ENCODE measurements around the gene VPS37B.

Gene VPS37B

DNA sequence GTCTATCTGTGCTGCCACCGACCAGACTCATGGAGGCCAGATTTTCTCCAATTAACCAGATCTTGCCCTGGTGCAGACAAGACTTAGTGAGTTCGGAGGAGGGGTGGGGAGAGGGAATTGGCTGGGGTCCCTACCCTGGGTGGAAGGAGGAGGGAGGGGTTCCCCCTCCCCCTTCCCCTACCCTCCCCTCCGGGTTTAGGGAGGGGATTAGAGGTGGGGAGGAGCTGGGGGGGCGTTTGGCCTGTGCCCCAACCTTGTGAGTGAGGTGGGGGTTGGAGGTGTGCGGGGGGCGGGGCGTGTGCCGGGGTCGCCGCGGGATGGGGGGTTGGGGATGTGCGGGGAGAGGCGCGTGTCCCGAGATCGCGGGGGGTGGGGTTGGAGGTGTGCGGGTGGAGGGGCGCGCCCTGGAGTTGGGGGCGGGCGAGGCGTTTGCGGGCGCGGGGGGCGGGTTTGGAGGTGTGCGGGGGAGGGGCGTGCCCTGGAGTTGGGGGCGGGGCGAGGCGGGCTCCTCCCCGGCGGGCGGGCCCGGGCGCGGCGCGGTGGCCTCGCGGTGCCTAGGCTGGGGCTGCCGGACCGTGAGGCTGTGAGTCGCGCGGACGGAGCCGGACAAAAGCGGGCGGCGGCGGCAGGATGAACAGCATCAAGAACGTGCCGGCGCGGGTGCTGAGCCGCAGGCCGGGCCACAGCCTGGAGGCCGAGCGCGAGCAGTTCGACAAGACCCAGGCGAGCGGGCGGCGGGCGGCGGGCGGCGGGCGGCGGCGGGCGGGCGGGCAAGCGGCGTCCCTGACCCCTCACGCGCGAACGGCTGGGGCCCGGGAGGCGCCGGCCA is 60.8 kb downstream of the VPS37B start, which contains the start of gene HIP1R:
Gene HIP1R, plus strand, starts transcription at position 537 of the 829 bp plus-strand sequence. Its CDS starts 94 bp downstream, at position 631.
- peak within 1 kb of the TSS; percentile 65 for H3K4me3 ChIP-seq (ENCODE audit: low read length)
- peaks cover 55% of the 10 kb centered on the region for H3K27me3 ChIP-seq (ENCODE audit: control insufficient read depth, insufficient read depth, low read length)
- H3K9me3 ChIP-seq (ENCODE audit: control insufficient read depth, low read depth, low read length): no peaks in the 10 kb centered on the region
- peak within 1 kb of the TSS; percentile 18 for H3K9ac ChIP-seq (ENCODE audit: low read length)
- H3K27ac ChIP-seq (ENCODE audit: low read length): no peak within 1 kb of the TSS
- H3K36me3 ChIP-seq (ENCODE audit: control insufficient read depth, low read depth, low read length): no peaks in the 10 kb centered on the region
- H3K4me1 ChIP-seq (ENCODE audit: control insufficient read depth, low read depth, low read length): peaks cover 7% of the 10 kb centered on the region

DNA sequence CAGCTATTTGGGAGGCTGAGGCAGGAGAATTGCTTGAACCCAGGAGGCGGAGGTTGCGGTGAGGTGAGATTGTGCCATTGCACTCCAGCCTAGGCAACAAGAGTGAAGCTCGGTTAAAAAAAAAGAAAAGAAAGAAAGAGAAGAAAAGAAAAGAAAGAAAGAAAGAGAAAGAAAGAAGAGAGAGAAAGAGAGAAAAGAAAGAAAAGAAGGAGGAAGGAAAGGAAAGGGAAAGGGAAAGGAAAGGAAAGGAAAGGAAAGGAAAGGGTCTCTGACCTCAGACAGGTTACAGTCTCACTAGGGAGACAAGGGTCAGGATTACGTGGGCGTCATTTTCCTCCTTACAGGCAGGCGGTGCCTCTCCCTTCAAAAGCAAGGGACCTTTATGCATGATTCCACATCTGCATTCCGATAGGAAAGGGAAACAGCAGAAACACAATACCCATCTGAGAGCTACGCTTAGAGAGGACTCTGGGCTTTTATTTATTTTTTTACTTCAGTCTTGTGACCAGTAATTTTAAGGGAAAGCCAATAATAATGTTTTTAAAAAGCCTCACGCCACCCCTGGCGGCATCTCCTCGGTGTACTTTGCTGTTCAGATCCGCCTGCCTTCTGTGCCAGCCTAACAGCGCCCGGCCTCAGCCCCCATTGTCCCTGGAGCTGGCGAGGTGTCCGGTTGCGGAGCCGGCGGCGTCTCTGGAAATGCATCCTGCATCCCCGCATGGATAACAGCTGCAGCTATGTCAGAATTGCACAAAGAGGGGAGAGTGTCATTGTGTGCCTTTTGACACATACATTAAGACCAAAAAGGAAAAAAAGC is 61.6 kb downstream of the VPS37B start:
- Histone ChIP-seq H3K36me3 (ENCODE audit: control insufficient read depth, low read depth, low read length) (no peaks in the 10 kb centered on the region), H3K4me3 (ENCODE audit: low read length) (peak overlapping the region; percentile 48), H3K27me3 (ENCODE audit: control insufficient read depth, insufficient read depth, low read length) (peaks cover 46% of the 10 kb centered on the region), H3K27ac (ENCODE audit: low read length) (no peak overlapping the region), H3K9me3 (ENCODE audit: control insufficient read depth, low read depth, low read length) (no peaks in the 10 kb centered on the region), H3K4me1 (ENCODE audit: control insufficient read depth, low read depth, low read length) (peaks cover 7% of the 10 kb centered on the region), H3K9ac (ENCODE audit: low read length) (peak overlapping the region; percentile 8)

DNA sequence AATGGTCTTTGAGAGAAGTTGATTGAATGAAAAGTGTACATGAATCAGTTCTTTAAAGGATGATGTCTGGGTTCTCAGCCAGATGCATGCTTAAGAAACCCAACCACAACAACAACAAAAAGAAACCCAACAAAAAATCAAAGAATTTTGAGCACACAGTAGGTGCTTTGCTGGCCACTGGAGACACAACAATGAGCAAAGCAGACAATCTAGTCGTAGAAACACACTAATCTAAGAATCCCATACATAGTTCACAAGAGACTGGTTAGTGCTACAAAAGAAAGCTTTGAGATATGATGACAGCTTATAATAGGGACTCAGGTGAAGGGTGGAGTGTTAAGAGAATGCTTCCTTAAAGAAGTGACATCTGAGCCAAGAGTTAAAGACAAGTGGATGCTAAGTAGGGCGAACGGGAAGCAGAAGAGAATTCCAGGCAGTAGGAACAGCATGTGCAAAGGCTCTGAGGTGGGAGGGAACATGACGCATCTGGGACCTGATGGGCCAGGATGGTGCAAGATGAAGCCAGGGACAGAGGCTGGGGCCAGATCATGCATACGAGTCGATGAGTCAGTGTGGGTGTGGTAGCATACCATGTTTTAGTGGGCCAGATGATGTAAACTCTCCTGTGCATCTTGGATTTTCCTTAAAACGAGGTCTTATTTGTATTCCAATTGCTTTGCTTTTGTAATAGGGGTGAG is 65.3 kb downstream of the VPS37B start:
- Histone ChIP-seq H3K36me3 (ENCODE audit: control insufficient read depth, low read depth, low read length) (no peaks in the 10 kb centered on the region), H3K4me1 (ENCODE audit: control insufficient read depth, low read depth, low read length) (peaks cover 13% of the 10 kb centered on the region), H3K4me3 (ENCODE audit: low read length) (no peak overlapping the region), H3K27me3 (ENCODE audit: control insufficient read depth, insufficient read depth, low read length) (peaks cover 32% of the 10 kb centered on the region), H3K9me3 (ENCODE audit: control insufficient read depth, low read depth, low read length) (no peaks in the 10 kb centered on the region), H3K9ac (ENCODE audit: low read length) (no peak overlapping the region), H3K27ac (ENCODE audit: low read length) (no peak overlapping the region)

DNA sequence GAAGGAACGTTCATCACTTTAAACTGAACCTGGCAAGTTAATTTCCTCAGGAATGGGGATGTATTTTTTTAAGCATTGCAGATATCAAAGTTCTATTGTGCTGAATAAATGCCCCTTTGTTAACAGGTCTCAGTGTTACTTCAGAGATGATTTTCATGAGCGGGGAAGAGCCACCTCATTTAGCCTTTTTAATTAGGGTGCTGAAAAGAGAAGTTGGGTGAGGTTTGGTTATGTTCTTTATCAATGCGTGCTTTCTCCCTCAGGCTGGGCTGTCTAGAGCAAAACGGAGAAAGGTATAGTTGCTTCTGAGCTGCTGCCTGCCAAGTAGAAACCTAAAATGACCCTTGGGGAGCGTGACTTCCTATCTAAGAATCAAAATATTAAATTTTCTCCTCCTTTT is 68.7 kb downstream of the VPS37B start:
- H3K36me3 ChIP-seq (ENCODE audit: control insufficient read depth, low read depth, low read length): no peaks in the 10 kb centered on the region
- H3K4me1 ChIP-seq (ENCODE audit: control insufficient read depth, low read depth, low read length): peaks cover 7% of the 10 kb centered on the region
- H3K27me3 ChIP-seq (ENCODE audit: control insufficient read depth, insufficient read depth, low read length): peaks cover 20% of the 10 kb centered on the region
- no peaks in the 10 kb centered on the region for H3K9me3 ChIP-seq (ENCODE audit: control insufficient read depth, low read depth, low read length)
- H3K4me3 ChIP-seq (ENCODE audit: low read length): no peak overlapping the region
- H3K27ac ChIP-seq (ENCODE audit: low read length): no peak overlapping the region
- H3K9ac ChIP-seq (ENCODE audit: low read length): no peak overlapping the region

DNA sequence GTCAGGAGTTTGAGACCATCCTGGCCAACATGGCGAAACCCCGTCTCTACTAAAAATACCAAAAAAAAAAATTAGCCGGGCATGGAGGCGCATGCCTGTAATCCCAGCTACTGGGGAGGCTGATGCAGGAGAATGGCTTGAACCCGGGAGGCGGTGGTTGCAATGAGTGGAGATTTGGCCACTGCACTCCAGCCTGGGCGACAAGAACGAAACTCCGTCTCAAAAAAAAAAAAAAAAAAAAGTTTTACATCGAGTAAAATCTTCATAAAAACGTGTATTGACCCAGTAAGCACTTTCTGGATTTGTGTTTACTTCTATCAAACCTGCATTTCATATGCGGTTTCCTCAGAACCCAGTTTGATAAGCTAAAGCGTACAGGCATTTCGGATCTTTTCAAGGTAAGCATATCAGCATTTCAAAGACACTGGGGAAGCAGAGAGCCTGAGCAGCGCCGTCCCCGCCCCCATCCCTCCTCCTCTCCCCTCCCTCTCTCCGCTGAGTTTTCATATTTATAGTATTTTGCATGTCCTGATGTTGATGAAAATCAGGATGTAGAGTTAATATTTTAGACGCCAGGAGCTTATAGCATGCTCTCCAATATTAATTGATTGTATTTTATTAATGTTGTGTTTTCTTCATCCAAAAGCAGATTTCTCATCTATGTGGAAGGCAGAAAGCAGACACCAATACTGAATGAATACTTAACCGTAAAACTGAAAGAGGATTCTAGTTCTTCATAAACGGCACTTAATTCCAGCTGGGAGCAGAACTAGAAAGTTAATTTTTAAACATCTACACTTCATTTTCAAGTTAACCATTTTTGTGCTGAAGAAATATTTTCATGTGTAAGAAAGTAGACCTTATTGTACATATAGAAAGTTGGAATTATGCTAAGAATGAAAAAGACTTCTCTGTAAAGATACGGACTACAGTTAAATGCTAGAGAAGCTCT is 69.9 kb downstream of the VPS37B start:
- Histone ChIP-seq H3K4me3 (ENCODE audit: low read length) (peak overlapping the region; percentile 14), H3K9me3 (ENCODE audit: control insufficient read depth, low read depth, low read length) (no peaks in the 10 kb centered on the region), H3K27ac (ENCODE audit: low read length) (no peak overlapping the region), H3K36me3 (ENCODE audit: control insufficient read depth, low read depth, low read length) (no peaks in the 10 kb centered on the region), H3K4me1 (ENCODE audit: control insufficient read depth, low read depth, low read length) (peaks cover 7% of the 10 kb centered on the region), H3K27me3 (ENCODE audit: control insufficient read depth, insufficient read depth, low read length) (peaks cover 20% of the 10 kb centered on the region), H3K9ac (ENCODE audit: low read length) (no peak overlapping the region)

DNA sequence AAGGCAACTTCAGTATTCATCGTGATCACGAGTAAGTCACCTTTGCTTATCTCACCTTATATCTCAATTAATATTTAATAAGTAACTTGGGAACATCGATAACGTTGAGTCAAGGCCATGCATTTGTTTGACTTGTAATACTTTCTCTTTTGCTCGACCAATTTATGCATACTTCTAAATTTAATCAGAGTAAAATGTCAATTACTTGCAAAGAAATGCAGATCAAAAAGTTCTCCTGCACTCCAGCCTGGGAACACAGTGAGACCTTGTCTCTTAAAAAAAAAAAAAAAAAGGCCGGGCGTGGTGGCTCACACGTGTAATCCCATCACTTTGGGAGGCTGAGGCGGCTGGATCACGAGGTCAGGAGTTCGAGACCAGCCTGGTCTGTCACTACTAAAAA is 72.5 kb downstream of the VPS37B start:
- H3K9me3 ChIP-seq (ENCODE audit: control insufficient read depth, low read depth, low read length): no peaks in the 10 kb centered on the region
- H3K9ac ChIP-seq (ENCODE audit: low read length): no peak overlapping the region
- no peak overlapping the region for H3K4me3 ChIP-seq (ENCODE audit: low read length)
- peaks cover 7% of the 10 kb centered on the region for H3K4me1 ChIP-seq (ENCODE audit: control insufficient read depth, low read depth, low read length)
- H3K36me3 ChIP-seq (ENCODE audit: control insufficient read depth, low read depth, low read length): no peaks in the 10 kb centered on the region
- no peak overlapping the region for H3K27ac ChIP-seq (ENCODE audit: low read length)
- peaks cover 20% of the 10 kb centered on the region for H3K27me3 ChIP-seq (ENCODE audit: control insufficient read depth, insufficient read depth, low read length)

DNA sequence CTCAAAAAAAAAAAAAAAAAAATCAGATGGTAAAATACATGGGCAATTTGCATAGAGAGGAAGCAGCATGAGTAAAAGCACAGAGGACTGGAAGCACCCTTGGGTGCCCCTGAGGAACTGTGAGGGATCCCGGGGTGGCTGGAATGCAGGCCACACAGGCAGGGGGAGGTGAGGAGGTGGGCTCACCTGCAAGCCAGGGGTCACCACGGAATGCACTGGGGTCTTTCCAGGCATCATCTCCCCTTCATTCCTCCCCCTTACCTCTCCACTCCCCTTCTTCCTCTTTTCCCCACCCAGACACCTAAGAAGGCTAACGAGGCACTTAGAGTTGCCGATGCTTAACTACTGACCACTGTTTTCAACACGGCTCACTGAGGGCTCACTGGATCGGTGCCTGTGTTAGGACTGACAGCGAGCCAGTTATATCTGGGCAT is 75.1 kb downstream of the VPS37B start:
- Histone ChIP-seq H3K9ac (ENCODE audit: low read length) (no peak overlapping the region), H3K27me3 (ENCODE audit: control insufficient read depth, insufficient read depth, low read length) (peaks cover 1% of the 10 kb centered on the region), H3K9me3 (ENCODE audit: control insufficient read depth, low read depth, low read length) (no peaks in the 10 kb centered on the region), H3K4me3 (ENCODE audit: low read length) (no peak overlapping the region), H3K4me1 (ENCODE audit: control insufficient read depth, low read depth, low read length) (no peaks in the 10 kb centered on the region), H3K27ac (ENCODE audit: low read length) (no peak overlapping the region), H3K36me3 (ENCODE audit: control insufficient read depth, low read depth, low read length) (no peaks in the 10 kb centered on the region)

DNA sequence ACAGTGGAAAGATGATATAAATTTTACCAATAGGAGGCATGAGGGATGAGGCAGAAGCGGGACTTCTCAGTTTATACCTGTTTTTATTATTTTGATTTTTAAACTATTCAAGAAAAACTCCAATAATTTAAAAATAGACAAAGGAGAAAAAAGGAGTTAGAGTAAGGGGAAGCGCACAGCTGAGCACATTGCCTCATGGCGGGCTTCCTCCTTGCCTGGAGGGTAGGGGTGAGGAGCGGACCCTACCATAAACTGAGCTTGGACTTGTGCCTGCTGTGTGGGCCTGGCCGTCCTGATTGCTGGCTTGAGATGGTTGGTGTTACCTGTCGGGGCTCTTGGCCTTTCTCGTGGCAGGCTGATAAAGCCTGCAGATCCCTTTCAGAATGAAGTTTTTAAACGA is 75.8 kb downstream of the VPS37B start:
- Histone ChIP-seq H3K36me3 (ENCODE audit: control insufficient read depth, low read depth, low read length) (no peaks in the 10 kb centered on the region), H3K9me3 (ENCODE audit: control insufficient read depth, low read depth, low read length) (no peaks in the 10 kb centered on the region), H3K9ac (ENCODE audit: low read length) (no peak overlapping the region), H3K27ac (ENCODE audit: low read length) (no peak overlapping the region), H3K27me3 (ENCODE audit: control insufficient read depth, insufficient read depth, low read length) (no peaks in the 10 kb centered on the region), H3K4me3 (ENCODE audit: low read length) (no peak overlapping the region), H3K4me1 (ENCODE audit: control insufficient read depth, low read depth, low read length) (no peaks in the 10 kb centered on the region)

DNA sequence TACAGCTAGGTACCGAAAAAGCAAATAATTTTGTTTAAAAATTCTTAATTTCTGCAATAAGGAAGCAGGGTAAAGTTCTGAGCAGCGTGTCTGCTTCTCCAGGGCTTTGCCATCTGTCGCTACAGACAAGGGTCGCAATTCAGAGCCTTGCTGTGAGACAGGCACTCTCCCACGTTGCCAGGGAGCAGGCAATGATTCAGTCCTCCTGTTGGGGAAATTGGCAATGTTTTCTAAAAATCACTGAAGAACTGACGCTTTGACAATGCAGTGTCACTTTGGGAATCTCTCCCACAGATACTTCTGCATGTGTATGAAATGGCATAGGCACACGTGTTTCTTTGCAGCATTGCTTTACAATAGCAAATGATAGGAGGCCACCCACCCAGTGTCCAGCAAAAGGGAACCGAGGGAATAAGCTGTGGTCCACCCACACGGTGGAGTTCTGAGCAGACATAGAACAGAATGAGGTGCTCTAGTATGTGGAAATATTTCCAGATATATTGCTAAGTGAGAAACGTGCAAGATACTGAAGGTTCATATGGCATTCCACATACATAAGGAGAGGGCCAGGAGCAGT is 76.6 kb downstream of the VPS37B start:
- Histone ChIP-seq H3K9ac (ENCODE audit: low read length) (no peak overlapping the region), H3K27me3 (ENCODE audit: control insufficient read depth, insufficient read depth, low read length) (no peaks in the 10 kb centered on the region), H3K9me3 (ENCODE audit: control insufficient read depth, low read depth, low read length) (no peaks in the 10 kb centered on the region), H3K27ac (ENCODE audit: low read length) (no peak overlapping the region), H3K4me3 (ENCODE audit: low read length) (no peak overlapping the region), H3K4me1 (ENCODE audit: control insufficient read depth, low read depth, low read length) (no peaks in the 10 kb centered on the region), H3K36me3 (ENCODE audit: control insufficient read depth, low read depth, low read length) (no peaks in the 10 kb centered on the region)

Data from iPS-18a (cell line).